Endothelial cell (in vitro differentiated cells): ENCODE results near the gene GNAT2. TPM values are rescaled to one million over a fixed set of nuclear protein-coding genes. Genes with fewer than 3 reads are reported as not detected.
A peak's percentile ranks its signal among the peaks of the same experiment; 100 is the strongest.

Experiments used
- DNase-seq: peaks from one replicate; pipeline ENCODE4 v3.0.0; 2021; ENCODE audit warnings: low spot score
- H3K27ac Mint-ChIP-seq: one replicate; pipeline ENCODE4 v1.8.0; 2021; ENCODE audit warnings: mixed read lengths, inconsistent platforms; ENCODE audit not compliant: unreplicated experiment
- H3K27me3 Mint-ChIP-seq: one replicate; pipeline ENCODE4 v1.8.0; 2021; ENCODE audit warnings: mild to moderate bottlenecking, moderate library complexity, mixed read lengths, inconsistent platforms; ENCODE audit not compliant: unreplicated experiment
- H3K36me3 Mint-ChIP-seq: one replicate; pipeline ENCODE4 v1.8.0; 2021; ENCODE audit warnings: mild to moderate bottlenecking, low read depth, mixed read lengths, inconsistent platforms; ENCODE audit not compliant: unreplicated experiment
- H3K4me1 Mint-ChIP-seq: one replicate; pipeline ENCODE4 v1.8.0; 2021; ENCODE audit warnings: mild to moderate bottlenecking, mixed read lengths, inconsistent platforms; ENCODE audit not compliant: unreplicated experiment
- H3K4me3 Mint-ChIP-seq: one replicate; pipeline ENCODE4 v1.8.0; 2021; ENCODE audit warnings: mild to moderate bottlenecking, mixed read lengths, inconsistent platforms; ENCODE audit not compliant: unreplicated experiment
- H3K9me3 Mint-ChIP-seq: one replicate; pipeline ENCODE4 v1.8.0; 2021; ENCODE audit warnings: mixed read lengths, inconsistent platforms; ENCODE audit not compliant: unreplicated experiment
- total RNA-seq: library from RNA; stranded (reverse); fragmentation: NEBNext Ultra II Directional; extraction: Animal tissue kit (Norgen Biotek cat#: 25700); gene quantifications from one replicate; pipeline ENCODE4 v1.2.1, GENCODE V29; 2021; ENCODE audit not compliant: unreplicated experiment
- TF ChIP-seq, protein P1 (sequence below): fragments of 200-600 bp; sonication (generic); IDR thresholded peaks from one replicate; pipeline ENCODE4 v1.5.0; 2021; ENCODE audit warnings: antibody characterized with exemption; ENCODE audit not compliant: unreplicated experiment

The GNAT2 gene
- total RNA-seq, 1 donor from 2014 or later: 0.26 TPM

DNA sequence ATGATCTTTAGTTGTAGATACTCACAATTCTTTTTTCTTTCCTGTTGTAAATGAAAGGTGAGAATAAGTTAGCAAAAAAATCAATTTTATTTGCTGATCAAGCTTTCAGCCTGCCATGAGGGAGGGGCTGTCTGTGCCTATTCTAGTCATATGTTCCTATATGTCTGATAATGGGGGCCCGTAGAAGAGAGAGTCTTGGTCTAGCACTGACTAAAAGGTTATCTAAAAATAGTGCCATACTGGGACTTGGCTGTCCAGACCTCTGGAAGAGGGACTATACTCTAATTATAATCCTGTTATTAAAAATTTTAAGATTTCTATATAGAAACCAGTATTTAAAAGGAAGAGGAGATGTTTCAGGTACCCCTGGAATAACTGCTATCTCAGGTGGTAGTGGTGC, 52.4 kb downstream of the GNAT2 start:
- no peaks in the 10 kb centered on the region for H3K27me3 Mint-ChIP-seq
- H3K9me3 Mint-ChIP-seq: no peaks in the 10 kb centered on the region
- H3K4me3 Mint-ChIP-seq: no peak overlapping the region
- no peak for DNase-seq
- TF ChIP-seq, protein P1, sequence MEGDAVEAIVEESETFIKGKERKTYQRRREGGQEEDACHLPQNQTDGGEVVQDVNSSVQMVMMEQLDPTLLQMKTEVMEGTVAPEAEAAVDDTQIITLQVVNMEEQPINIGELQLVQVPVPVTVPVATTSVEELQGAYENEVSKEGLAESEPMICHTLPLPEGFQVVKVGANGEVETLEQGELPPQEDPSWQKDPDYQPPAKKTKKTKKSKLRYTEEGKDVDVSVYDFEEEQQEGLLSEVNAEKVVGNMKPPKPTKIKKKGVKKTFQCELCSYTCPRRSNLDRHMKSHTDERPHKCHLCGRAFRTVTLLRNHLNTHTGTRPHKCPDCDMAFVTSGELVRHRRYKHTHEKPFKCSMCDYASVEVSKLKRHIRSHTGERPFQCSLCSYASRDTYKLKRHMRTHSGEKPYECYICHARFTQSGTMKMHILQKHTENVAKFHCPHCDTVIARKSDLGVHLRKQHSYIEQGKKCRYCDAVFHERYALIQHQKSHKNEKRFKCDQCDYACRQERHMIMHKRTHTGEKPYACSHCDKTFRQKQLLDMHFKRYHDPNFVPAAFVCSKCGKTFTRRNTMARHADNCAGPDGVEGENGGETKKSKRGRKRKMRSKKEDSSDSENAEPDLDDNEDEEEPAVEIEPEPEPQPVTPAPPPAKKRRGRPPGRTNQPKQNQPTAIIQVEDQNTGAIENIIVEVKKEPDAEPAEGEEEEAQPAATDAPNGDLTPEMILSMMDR: no peak
- H3K4me1 Mint-ChIP-seq: peaks cover 32% of the 10 kb centered on the region
- peaks cover 5% of the 10 kb centered on the region for H3K36me3 Mint-ChIP-seq
- peak overlapping the region; percentile 43 for H3K27ac Mint-ChIP-seq

DNA sequence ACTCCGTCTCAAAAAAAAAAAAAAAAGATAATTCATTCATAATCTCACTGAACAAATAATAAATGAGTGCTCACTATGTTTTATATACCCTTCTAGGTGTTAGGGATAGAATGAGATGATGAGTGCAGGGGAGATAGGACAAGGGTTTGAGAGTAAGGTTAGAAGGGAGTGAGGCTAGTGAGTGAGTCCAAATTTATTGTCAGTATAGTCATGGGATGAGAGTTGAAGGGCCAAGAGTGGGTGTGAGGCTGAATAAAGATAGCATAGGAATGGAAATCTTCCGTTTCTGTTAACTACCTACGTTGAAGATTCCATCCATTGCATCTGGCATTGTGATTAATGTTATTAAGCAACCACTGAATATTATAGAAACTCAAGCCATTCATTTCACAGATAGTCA, 54.2 kb downstream of the GNAT2 start:
- no peaks in the 10 kb centered on the region for H3K9me3 Mint-ChIP-seq
- peak overlapping the region; percentile 97 for H3K27ac Mint-ChIP-seq
- peaks cover 5% of the 10 kb centered on the region for H3K36me3 Mint-ChIP-seq
- no peaks in the 10 kb centered on the region for H3K27me3 Mint-ChIP-seq
- peaks cover 47% of the 10 kb centered on the region for H3K4me1 Mint-ChIP-seq
- DNase-seq: no peak
- H3K4me3 Mint-ChIP-seq: peak overlapping the region; percentile 52
- TF ChIP-seq, protein P1: no peak

DNA sequence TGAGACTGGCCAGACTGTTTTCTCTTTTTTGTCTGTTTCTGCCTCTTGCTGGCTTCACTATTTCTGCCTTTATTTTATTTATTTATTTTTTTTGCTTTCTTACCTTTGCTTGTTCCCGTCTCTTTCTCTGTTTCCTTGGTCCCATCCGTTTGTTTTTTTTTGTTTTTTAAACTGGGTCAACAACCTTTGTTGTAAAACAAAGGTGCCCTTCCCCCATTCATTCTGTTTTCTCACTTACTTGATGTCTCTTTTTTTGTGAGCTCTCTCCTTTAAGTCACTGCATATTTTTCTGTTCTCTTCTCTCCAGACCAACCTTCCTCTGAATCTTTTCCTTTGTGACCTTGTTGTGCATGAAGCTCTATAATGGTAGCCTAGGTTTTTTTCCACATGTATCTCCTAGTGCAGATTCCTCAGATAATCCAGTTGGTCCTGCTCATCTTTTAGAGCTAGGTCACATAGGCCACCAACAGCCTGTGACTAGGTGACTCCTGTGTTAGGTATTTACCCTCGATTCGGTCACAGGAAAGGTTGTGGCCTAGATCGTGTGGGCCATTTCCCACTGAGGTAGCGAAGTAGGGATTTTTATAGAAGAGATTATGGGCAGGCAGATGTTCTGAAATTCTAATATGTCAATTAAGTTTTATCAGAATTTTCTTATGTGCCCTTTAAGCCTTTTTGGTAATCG, 55.1 kb downstream of the GNAT2 start:
- TF ChIP-seq, protein P1: no peak
- H3K27ac Mint-ChIP-seq: peak overlapping the region; percentile 97
- H3K9me3 Mint-ChIP-seq: no peaks in the 10 kb centered on the region
- no peak for DNase-seq
- H3K4me1 Mint-ChIP-seq: peaks cover 55% of the 10 kb centered on the region
- peak overlapping the region; percentile 73 for H3K4me3 Mint-ChIP-seq
- peaks cover 5% of the 10 kb centered on the region for H3K36me3 Mint-ChIP-seq
- H3K27me3 Mint-ChIP-seq: no peaks in the 10 kb centered on the region

DNA sequence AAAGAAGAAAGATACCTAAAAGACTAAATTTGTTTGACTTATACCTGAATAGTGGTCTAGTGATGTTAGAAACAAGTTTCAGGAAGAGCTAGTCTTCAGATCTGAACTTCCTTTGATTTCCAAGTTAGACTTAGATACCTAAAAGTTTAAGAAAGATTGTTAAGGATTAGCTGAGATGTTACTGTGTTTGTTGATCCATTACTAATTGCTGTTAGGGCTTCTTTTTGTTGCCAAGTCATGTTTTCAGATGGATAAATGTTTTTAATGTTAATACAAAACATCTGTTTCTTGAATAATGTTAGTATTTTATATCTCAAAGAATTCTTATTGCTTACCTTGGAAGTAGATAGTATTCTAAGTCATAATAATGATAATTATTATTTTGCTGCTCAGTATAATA, 59.4 kb downstream of the GNAT2 start:
- Mint-ChIP-seq H3K4me3 (peak overlapping the region; percentile 62), H3K27ac (peak overlapping the region; percentile 72), H3K9me3 (no peaks in the 10 kb centered on the region), H3K4me1 (peaks cover 78% of the 10 kb centered on the region), H3K27me3 (peaks cover 2% of the 10 kb centered on the region), H3K36me3 (peaks cover 6% of the 10 kb centered on the region)
- TF ChIP-seq, protein P1: no peak
- no peak for DNase-seq

DNA sequence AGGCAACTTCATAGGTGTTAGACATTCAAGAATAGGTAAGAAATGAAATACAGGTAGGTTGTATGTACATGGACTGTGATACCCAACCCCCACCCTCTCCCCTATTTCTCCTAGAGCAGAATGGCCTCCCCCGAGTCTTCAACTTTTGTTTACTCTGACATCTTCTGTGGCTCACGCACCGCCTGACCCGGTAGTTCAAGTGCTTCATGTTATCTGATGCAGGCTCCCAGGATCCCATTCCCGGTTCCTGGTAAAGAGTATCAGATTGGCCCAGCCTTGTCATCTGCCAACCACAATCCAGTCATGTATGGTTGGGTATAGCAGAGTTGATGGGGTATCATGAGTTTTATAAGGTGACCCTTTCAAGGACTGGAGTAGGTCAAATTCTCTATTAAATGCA, 61.9 kb downstream of the GNAT2 start:
- Mint-ChIP-seq H3K9me3 (no peaks in the 10 kb centered on the region), H3K4me3 (peak overlapping the region; percentile 57), H3K27me3 (peaks cover 3% of the 10 kb centered on the region), H3K4me1 (peaks cover 79% of the 10 kb centered on the region), H3K36me3 (peaks cover 10% of the 10 kb centered on the region), H3K27ac (no peak overlapping the region)
- no peak for DNase-seq
- TF ChIP-seq, protein P1: no peak
